Neural progenitor cell (in vitro differentiated cells): Measurements from ENCODE around the gene CCDC85C.

Source experiments
- EZH2phosphoT487 ChIP-seq: fragments of 200-600 bp; sonication (generic); IDR thresholded peaks from 2 replicates; pipeline ENCODE4 v1.6.1; 2017; ENCODE audit warnings: antibody characterized with exemption
- TF ChIP-seq, protein P1 (sequence below): fragments of 200-600 bp; sonication (generic); IDR thresholded peaks from 2 replicates; pipeline ENCODE4 v1.5.1; 2017; ENCODE audit warnings: antibody characterized with exemption, mild to moderate bottlenecking

DNA sequence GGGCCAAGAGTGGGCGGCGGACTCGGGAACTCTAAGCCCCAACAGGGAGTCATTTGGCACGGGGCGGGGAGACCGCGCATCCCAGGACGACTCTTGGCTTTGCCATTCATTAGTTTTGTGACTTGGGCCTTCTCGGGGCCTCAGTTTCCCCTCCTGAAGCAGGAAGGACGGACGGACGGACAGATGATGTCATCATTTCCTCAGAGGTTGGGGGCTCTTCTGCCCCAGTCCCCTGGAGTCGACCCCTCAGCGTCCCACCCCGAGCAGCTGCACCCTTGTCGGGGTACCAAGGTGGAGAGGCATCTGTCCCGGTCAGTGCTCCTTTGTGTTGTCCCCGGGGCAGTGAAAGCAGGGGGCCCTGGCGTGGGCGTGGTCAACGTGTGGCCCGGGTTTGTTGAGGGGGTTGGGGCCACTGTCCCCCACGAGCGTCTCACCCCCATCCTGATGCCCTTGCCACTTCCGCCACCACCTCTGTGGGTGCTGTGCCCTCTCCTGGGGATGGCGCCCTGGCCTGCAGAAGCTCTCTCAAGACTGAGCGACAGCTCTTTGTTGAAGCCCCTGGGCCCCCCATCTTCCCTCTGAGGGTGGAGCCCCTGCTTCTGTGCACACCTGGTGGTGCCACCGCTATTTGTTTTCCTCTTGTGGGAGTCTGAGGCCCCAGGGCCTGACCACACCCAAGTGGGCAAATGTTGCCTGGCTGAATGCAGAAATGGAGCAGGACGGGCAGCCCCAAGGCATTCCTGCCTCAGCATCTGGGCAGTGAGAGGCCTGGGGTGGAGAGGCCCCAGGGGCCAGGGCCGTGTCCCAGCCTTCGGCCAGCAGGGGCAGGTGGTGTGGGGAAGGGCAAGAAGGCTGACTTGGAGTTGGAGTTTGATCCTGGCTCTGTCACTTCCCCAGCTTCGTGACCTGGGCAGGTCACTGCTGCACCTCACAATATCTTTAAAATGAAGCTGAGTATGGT is 41.8 kb upstream of the CCDC85C start:
- TF ChIP-seq, protein P1, sequence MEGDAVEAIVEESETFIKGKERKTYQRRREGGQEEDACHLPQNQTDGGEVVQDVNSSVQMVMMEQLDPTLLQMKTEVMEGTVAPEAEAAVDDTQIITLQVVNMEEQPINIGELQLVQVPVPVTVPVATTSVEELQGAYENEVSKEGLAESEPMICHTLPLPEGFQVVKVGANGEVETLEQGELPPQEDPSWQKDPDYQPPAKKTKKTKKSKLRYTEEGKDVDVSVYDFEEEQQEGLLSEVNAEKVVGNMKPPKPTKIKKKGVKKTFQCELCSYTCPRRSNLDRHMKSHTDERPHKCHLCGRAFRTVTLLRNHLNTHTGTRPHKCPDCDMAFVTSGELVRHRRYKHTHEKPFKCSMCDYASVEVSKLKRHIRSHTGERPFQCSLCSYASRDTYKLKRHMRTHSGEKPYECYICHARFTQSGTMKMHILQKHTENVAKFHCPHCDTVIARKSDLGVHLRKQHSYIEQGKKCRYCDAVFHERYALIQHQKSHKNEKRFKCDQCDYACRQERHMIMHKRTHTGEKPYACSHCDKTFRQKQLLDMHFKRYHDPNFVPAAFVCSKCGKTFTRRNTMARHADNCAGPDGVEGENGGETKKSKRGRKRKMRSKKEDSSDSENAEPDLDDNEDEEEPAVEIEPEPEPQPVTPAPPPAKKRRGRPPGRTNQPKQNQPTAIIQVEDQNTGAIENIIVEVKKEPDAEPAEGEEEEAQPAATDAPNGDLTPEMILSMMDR = no peak
- TF ChIP-seq EZH2phosphoT487 = no peak
